Measurements from ENCODE around the gene CRMP1.

The CRMP1 gene

DNA sequence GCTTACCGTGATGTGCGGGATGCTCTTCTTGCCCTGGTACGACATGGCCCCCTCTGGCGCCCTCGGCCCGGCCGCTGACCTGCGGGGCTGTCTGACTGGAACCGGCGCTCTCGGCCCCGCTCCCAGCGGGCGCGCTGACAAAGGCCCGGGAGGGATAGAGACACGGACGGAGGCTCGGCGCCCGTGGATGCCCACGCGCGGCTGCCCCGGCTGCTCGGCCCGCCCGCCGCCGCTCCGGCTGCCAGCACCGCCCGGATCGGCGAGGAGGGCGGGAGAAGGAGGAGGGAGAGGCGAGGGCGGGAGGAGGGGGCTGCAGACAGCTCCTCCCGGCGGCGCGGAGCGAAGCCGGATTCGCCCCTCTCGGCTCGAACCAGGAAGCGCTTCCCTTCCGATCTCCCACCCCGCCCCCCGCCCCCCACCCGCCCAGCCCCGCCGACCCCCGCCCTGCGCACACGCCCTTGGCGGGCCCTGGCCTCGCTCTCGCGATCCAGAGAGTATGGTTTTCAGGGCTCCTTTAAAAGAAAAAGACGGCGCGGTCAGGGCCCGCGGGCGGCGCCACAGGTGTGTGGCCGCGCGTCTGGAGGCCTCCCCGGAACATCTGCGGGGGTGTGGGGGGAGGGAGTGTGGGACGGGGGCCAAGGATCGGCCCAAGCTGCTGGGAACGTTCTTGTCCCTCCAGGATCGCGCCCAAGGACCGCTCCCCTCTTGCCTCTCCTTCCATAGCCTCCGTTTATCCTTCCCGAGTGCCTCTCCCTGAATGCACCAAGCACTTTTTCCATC is 4.5 kb downstream of the CRMP1 start:
- Histone ChIP-seq H3K9ac (ENCODE audit: low read depth, low read length) (peak overlapping the region; percentile 33; the same call in 1 of the 2 replicates), H3K4me1 (ENCODE audit: control insufficient read depth, insufficient read depth, low read length) (peaks cover 44% of the 10 kb centered on the region), H3K36me3 (ENCODE audit: control insufficient read depth, insufficient read depth, low read length) (no peaks in the 10 kb centered on the region), H3K9me3 (ENCODE audit: control insufficient read depth, insufficient read depth, low read length) (no peaks in the 10 kb centered on the region), H3K4me3 (ENCODE audit: low read depth, low read length) (peak overlapping the region; percentile 86), H3K27me3 (ENCODE audit: control insufficient read depth, insufficient read depth, low read length) (peaks cover 39% of the 10 kb centered on the region), H3K27ac (ENCODE audit: low read depth, low read length) (peak overlapping the region; percentile 23)

DNA sequence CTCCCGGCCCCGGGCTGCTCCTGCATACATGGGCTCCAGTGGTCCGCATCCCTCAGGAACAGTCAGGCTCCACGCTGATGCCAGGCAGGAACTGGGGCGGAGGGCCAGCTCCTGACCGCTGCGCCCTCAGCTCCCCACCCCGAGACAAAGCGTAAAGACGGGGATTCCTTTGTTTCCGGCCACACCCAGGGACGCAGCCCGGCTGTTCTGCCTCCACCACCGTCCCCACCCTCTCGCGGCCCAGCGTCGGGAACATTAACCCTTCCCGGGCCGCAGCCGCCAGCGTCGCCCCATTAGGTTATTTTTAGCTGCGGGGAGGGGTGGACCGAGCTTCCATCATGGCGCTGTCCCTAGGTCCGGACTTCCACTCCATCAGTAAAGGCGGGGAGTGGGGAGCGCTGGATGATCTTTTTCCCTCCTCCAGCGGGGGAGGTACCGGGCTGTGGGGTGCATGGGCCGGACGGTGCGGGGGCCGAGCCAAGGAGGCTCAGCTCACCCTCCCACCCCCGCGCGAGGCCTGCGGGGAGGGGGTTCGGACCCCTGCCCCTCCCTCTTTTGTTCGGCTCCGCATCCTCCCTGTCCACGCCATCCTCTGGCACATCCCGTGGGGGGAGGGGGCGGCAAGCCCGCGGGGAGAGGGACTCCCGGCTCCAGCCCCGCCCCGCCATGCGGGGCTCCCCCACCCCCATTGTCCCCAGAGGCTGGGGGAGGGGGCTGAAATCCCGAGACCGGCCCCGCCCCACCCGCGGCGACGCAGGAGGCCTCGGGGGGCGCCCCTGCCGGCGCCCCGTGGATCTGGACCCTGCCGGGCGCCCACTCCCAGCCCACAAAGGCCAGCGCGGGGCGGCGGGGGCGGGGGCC is 5.3 kb downstream of the CRMP1 start:
- no peaks in the 10 kb centered on the region for H3K36me3 ChIP-seq (ENCODE audit: control insufficient read depth, insufficient read depth, low read length)

DNA sequence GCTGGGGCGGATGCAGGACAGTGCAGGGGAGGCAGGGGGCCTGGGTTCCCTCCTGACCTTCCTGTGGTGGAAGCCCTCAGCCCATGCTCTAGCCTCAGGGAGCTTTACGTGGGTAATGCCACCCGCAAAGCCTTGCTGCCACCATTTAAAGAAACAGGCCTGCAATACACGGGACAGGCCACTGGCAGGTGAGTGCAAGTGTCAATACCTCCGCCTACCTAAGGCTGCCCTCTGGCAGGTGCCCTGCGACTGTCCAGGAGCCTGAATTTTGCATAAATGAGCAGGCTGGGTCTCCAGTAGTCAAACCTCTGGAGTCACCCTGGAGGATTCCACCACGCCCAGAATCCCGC is 5.9 kb downstream of the CRMP1 start:
- peak overlapping the region; percentile 43 for H3K27ac ChIP-seq (ENCODE audit: low read depth, low read length)
- H3K4me3 ChIP-seq (ENCODE audit: low read depth, low read length) = peak overlapping the region; percentile 86
- H3K36me3 ChIP-seq (ENCODE audit: control insufficient read depth, insufficient read depth, low read length) = no peaks in the 10 kb centered on the region
- H3K4me1 ChIP-seq (ENCODE audit: control insufficient read depth, insufficient read depth, low read length) = peaks cover 42% of the 10 kb centered on the region
- no peaks in the 10 kb centered on the region for H3K9me3 ChIP-seq (ENCODE audit: control insufficient read depth, insufficient read depth, low read length)
- H3K9ac ChIP-seq (ENCODE audit: low read depth, low read length) = peak overlapping the region; percentile 12; the same call in 1 of the 2 replicates
- H3K27me3 ChIP-seq (ENCODE audit: control insufficient read depth, insufficient read depth, low read length) = peaks cover 27% of the 10 kb centered on the region

More for the DNA sequence above, 5.3 kb downstream of the CRMP1 start:
- Histone ChIP-seq H3K9ac (ENCODE audit: low read depth, low read length) (peak overlapping the region; percentile 43), H3K4me1 (ENCODE audit: control insufficient read depth, insufficient read depth, low read length) (peaks cover 44% of the 10 kb centered on the region), H3K4me3 (ENCODE audit: low read depth, low read length) (peak overlapping the region; percentile 86), H3K27me3 (ENCODE audit: control insufficient read depth, insufficient read depth, low read length) (peaks cover 33% of the 10 kb centered on the region), H3K9me3 (ENCODE audit: control insufficient read depth, insufficient read depth, low read length) (no peaks in the 10 kb centered on the region), H3K27ac (ENCODE audit: low read depth, low read length) (peak overlapping the region; percentile 43)

DNA sequence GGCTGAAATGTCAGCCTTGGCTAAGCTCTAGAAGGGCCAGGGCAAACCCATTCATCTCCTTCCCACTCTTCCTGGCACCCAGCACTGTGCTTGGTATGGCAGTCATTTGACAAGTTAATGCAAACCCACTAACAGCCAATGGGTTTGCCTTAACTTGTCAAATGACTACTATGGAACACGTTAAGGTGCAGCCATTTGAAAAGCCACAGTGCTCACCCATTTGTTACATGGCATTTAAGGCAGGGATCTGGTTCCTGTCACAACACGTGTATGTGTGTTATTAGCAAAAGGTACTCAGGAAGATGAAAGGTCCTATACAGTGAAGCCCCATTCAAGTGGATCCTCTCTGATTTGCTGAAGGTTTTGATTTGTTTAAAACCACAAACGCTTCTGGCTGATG is 7.2 kb downstream of the CRMP1 start:
- H3K9me3 ChIP-seq (ENCODE audit: control insufficient read depth, insufficient read depth, low read length) = no peaks in the 10 kb centered on the region
- H3K27ac ChIP-seq (ENCODE audit: low read depth, low read length) = no peak overlapping the region
- H3K27me3 ChIP-seq (ENCODE audit: control insufficient read depth, insufficient read depth, low read length) = peaks cover 14% of the 10 kb centered on the region
- no peak overlapping the region for H3K4me3 ChIP-seq (ENCODE audit: low read depth, low read length)
- H3K4me1 ChIP-seq (ENCODE audit: control insufficient read depth, insufficient read depth, low read length) = peaks cover 31% of the 10 kb centered on the region
- H3K36me3 ChIP-seq (ENCODE audit: control insufficient read depth, insufficient read depth, low read length) = no peaks in the 10 kb centered on the region
- H3K9ac ChIP-seq (ENCODE audit: low read depth, low read length) = no peak overlapping the region

- Histone ChIP-seq H3K27ac (ENCODE audit: low read depth, low read length) (no peak overlapping the region), H3K9me3 (ENCODE audit: control insufficient read depth, insufficient read depth, low read length) (no peaks in the 10 kb centered on the region), H3K4me1 (ENCODE audit: control insufficient read depth, insufficient read depth, low read length) (peaks cover 26% of the 10 kb centered on the region), H3K9ac (ENCODE audit: low read depth, low read length) (no peak overlapping the region), H3K4me3 (ENCODE audit: low read depth, low read length) (no peak overlapping the region), H3K27me3 (ENCODE audit: control insufficient read depth, insufficient read depth, low read length) (peaks cover 10% of the 10 kb centered on the region), H3K36me3 (ENCODE audit: control insufficient read depth, insufficient read depth, low read length) (no peaks in the 10 kb centered on the region)
Observed at GRCh38 chr4:5884796-5885195, 8.1 kb downstream of the CRMP1 start.

GRCh38 chr4:5883916-5884315 is 9.0 kb downstream of the CRMP1 start:
- Histone ChIP-seq H3K9me3 (ENCODE audit: control insufficient read depth, insufficient read depth, low read length) (no peaks in the 10 kb centered on the region), H3K4me1 (ENCODE audit: control insufficient read depth, insufficient read depth, low read length) (peaks cover 17% of the 10 kb centered on the region), H3K9ac (ENCODE audit: low read depth, low read length) (no peak overlapping the region), H3K27me3 (ENCODE audit: control insufficient read depth, insufficient read depth, low read length) (peaks cover 3% of the 10 kb centered on the region), H3K27ac (ENCODE audit: low read depth, low read length) (no peak overlapping the region), H3K36me3 (ENCODE audit: control insufficient read depth, insufficient read depth, low read length) (no peaks in the 10 kb centered on the region), H3K4me3 (ENCODE audit: low read depth, low read length) (no peak overlapping the region)

- no peak overlapping the region for H3K4me3 ChIP-seq (ENCODE audit: low read depth, low read length)
- H3K4me1 ChIP-seq (ENCODE audit: control insufficient read depth, insufficient read depth, low read length) = peaks cover 16% of the 10 kb centered on the region
- no peaks in the 10 kb centered on the region for H3K9me3 ChIP-seq (ENCODE audit: control insufficient read depth, insufficient read depth, low read length)
- no peak overlapping the region for H3K9ac ChIP-seq (ENCODE audit: low read depth, low read length)
- no peaks in the 10 kb centered on the region for H3K27me3 ChIP-seq (ENCODE audit: control insufficient read depth, insufficient read depth, low read length)
- H3K27ac ChIP-seq (ENCODE audit: low read depth, low read length) = no peak overlapping the region
- H3K36me3 ChIP-seq (ENCODE audit: control insufficient read depth, insufficient read depth, low read length) = no peaks in the 10 kb centered on the region
Observed at GRCh38 chr4:5882947-5883346, 9.9 kb downstream of the CRMP1 start.

- Histone ChIP-seq H3K36me3 (ENCODE audit: control insufficient read depth, insufficient read depth, low read length) (no peaks in the 10 kb centered on the region), H3K4me3 (ENCODE audit: low read depth, low read length) (no peak overlapping the region), H3K27ac (ENCODE audit: low read depth, low read length) (no peak overlapping the region), H3K9me3 (ENCODE audit: control insufficient read depth, insufficient read depth, low read length) (no peaks in the 10 kb centered on the region), H3K9ac (ENCODE audit: low read depth, low read length) (no peak overlapping the region), H3K4me1 (ENCODE audit: control insufficient read depth, insufficient read depth, low read length) (peaks cover 7% of the 10 kb centered on the region; the same call in 1 of the 2 replicates), H3K27me3 (ENCODE audit: control insufficient read depth, insufficient read depth, low read length) (no peaks in the 10 kb centered on the region)
Observed at GRCh38 chr4:5881340-5881739, 11.5 kb downstream of the CRMP1 start.

- Histone ChIP-seq H3K9me3 (ENCODE audit: control insufficient read depth, insufficient read depth, low read length) (no peaks in the 10 kb centered on the region), H3K4me1 (ENCODE audit: control insufficient read depth, insufficient read depth, low read length) (peaks cover 13% of the 10 kb centered on the region), H3K36me3 (ENCODE audit: control insufficient read depth, insufficient read depth, low read length) (no peaks in the 10 kb centered on the region), H3K4me3 (ENCODE audit: low read depth, low read length) (no peak overlapping the region), H3K27me3 (ENCODE audit: control insufficient read depth, insufficient read depth, low read length) (no peaks in the 10 kb centered on the region), H3K27ac (ENCODE audit: low read depth, low read length) (no peak overlapping the region), H3K9ac (ENCODE audit: low read depth, low read length) (no peak overlapping the region)
Observed at GRCh38 chr4:5878359-5878758, 14.5 kb downstream of the CRMP1 start.

GRCh38 chr4:5877392-5877791 is 15.5 kb downstream of the CRMP1 start:
- no peak overlapping the region for H3K4me3 ChIP-seq (ENCODE audit: low read depth, low read length)
- H3K36me3 ChIP-seq (ENCODE audit: control insufficient read depth, insufficient read depth, low read length) = no peaks in the 10 kb centered on the region
- H3K9me3 ChIP-seq (ENCODE audit: control insufficient read depth, insufficient read depth, low read length) = no peaks in the 10 kb centered on the region
- no peak overlapping the region for H3K27ac ChIP-seq (ENCODE audit: low read depth, low read length)
- peaks cover 13% of the 10 kb centered on the region for H3K4me1 ChIP-seq (ENCODE audit: control insufficient read depth, insufficient read depth, low read length)
- H3K27me3 ChIP-seq (ENCODE audit: control insufficient read depth, insufficient read depth, low read length) = no peaks in the 10 kb centered on the region
- no peak overlapping the region for H3K9ac ChIP-seq (ENCODE audit: low read depth, low read length)

All from HUES48 (cell line).